Thyroid gland (tissue), 4 donors: ENCODE data around the gene THRB.

ENCODE experiments used
- CTCF ChIP-seq, 6 experiments: fragments of 200-600 bp in 3 of 6; fragments of 450-650 bp in 3 of 6; sonication (generic) in 3 of 6; IDR thresholded peaks; one replicate each; pipeline ENCODE4 v1.5.1; 2016 to 2019; ENCODE audit warnings: antibody characterized with exemption in 6 of 6, mild to moderate bottlenecking in 2 of 6, inconsistent platforms in 1 of 6, moderate library complexity in 1 of 6
- POLR2A ChIP-seq, 2 donors: fragments of 450-650 bp; IDR thresholded peaks; one replicate each; pipeline ENCODE4 v1.6.1; 2017; ENCODE audit warnings: antibody characterized with exemption in 2 of 2, mild to moderate bottlenecking in 2 of 2, moderate library complexity in 1 of 2

GRCh38 chr3:24475925-24476324, 18.7 kb downstream of the THRB start:
- TF ChIP-seq CTCF (IDR thresholded peaks at IDR 0.05), result no peak
- TF ChIP-seq POLR2A (IDR thresholded peaks at IDR 0.05), result no peak
